ENCODE data around the gene ACP7.

ACP7 gene

DNA sequence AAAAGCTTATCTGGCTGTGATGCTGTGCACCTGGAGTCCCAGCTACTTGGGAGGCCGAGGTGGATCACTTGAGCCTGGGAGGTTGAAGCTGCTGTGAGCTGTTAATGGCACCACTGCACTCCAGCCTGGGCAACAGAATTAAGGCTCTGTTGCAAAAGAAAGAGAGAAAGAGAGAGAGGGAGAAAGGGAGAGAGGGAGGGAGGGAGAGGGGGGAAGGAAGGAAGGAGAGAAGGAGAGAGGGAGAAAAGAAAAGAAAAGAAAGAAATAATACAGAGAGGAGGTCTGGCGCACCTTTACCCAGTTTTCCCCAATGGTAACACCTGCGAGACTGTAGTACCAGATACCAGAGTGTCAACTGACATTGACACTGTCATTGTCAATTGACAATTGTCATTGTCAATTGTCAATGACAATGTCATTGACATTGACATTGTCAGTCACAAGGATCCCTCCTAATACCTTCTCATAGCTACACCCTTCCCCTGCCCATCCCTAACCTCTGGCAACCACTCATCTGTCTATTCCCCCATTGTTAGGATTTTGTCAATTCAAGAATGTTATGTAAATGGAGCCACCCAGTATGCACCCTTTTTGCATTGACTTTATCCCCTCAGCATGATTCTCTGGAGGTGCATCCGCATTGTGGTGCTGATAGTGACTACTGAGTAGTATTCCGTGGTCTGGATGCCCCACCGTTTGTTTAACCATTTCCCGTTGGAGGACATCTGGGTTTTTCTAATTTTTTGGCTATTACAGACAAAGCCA is 62.7 kb downstream of the ACP7 start:
- no peak for DNase-seq (ENCODE audit: low read depth, low spot score)

DNA sequence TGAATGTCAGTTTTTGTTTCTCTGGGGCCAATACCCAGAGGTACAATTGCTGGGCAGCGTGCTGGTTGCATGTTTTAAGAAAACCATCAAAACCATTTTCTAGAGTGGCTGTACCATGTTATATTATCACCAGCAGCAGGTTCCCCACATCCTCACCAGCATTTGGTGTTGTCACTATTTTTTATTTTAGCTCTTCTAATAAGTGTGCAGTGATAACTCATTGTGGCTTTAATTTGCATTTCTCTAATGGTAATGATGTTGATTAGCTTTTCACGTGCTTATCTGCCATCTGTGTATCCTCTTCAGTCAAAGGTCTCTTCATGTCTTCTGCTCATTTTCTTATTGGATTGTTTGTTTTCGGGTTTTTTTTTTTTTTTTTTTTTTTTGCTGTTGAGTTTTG is 63.3 kb downstream of the ACP7 start:
- DNase-seq (ENCODE audit: low read depth, low spot score), result no peak

DNA sequence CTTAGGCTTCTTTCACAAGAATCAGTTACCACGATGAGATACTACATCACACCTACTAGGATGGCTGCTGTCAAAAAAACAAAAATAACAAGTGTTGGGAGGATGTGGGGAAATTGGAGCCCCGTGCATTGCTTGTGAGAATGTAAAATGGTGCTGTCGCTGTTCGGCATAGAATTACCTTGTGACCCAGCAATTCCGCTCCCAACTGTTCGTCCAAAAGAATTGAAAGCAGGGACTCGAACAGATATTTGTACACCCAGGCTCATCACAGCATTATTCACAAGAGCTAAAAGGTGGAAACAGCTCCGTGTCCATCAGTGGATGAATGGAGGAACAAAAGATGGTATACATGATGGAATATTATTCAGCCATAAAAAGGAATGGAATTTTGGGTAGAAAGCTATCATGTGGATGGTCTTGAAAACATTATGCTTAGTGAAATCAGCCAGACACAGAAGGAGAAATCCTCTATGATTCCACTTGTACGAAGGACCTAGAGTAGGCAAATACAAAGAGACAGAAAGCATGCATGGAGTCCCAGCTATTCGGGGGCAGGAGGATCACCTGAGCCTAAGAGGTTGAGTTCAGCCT is 64.9 kb downstream of the ACP7 start:
- no peak for DNase-seq (ENCODE audit: low read depth, low spot score)

DNA sequence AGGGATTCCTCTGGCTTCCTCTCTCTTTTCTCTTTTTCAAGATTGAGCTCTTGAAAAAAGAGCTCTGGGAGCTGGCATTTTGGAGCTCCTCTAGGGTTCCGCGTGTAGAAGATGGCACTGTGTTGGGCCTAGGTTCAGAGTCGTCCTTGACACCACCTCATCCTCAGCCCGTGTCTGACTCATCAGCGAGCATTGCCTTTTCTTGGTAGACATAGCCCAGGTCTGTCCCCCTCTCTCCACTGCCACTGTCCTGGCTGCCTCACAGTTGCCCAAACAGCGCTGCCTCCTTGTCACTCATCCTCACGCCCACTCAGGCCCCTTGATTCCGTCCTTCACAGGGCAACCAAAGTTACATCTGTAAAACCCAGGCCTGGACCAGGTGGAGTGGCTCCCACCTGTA is 66.1 kb downstream of the ACP7 start:
- DNase-seq (ENCODE audit: low read depth, low spot score), result no peak

DNA sequence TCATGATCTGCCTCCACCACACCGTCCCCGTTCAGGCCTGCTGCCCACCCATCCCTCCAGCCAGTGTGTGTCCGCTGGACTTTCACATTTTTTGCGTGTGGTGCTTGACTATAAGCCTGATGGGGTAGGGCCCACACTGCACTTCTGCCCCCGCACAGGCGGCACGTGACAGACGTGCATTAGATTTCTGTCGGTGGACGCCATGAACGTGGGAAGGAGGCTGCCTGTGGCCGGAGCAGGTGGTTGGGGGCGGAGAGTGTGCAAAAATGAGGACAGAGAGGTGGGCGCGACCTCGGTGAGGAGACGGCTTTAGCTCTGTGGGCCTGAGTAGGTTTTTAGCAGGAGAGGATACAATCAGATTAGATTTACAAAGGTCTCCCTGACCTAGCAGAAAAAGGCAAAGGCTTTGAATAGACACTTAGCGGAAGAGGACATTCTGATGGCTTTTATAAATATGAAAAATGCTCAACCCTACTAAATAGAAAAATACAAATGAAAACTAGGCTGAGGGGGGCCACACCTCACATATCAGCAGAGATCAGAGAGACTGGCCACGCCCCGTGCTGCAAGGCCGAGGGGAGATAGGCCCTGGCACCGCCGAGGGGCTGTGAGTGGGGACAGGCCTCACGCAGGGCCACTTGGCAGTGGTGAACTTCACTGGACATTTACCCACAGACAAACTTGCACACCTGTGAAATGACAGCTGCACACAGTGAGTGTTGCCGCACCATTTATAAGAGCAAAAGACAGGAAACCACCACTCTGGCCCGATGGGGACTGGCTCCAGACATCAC is 66.8 kb downstream of the ACP7 start:
- DNase-seq (ENCODE audit: low read depth, low spot score), result no peak

DNA sequence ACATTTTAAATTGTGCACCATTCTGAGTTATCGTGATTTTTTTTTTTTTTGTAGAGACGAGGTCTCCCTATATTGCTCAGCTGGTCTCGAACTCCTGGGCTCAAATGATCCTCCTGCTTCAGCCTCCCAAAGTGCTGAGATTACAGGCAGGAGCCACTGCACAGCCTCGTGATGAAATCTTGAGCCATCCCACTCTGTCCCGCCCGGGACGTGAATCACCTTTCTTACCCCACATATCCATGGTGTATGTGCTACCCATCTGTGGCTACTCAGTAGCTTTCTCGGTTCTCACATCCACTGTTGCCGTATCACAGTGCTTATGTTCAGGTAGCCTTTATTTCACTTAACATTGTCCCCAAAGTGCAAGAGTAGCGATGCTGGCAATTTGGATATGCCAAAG is 67.9 kb downstream of the ACP7 start:
- DNase-seq (ENCODE audit: low read depth, low spot score), result no peak

DNA sequence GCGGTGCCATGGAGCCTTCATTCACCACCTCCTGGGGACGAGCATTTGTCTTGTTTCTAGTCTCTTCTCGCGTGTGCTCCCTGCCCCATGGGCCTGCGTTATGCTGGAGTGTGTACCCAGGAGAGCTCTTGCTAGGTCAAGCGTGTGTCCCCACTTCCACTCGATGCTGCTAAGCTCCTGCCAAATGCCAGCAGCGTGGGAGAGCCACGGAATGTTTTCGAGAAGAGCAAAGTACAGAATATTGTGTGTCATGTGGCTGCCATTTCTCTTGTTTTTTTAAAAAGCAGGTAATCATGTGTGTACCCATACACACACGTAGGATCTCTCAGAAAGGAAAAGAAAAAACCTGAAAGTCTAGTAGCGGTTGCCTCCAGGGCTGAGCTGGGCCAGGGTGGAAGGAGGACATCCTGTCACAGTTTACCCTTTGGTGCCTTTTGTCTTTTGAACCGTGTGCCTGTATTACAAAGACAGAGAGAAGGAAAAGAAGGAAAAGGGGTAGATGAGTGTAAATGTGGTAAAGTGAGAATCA is 70.0 kb downstream of the ACP7 start:
- DNase-seq (ENCODE audit: low read depth, low spot score), result no peak

DNA sequence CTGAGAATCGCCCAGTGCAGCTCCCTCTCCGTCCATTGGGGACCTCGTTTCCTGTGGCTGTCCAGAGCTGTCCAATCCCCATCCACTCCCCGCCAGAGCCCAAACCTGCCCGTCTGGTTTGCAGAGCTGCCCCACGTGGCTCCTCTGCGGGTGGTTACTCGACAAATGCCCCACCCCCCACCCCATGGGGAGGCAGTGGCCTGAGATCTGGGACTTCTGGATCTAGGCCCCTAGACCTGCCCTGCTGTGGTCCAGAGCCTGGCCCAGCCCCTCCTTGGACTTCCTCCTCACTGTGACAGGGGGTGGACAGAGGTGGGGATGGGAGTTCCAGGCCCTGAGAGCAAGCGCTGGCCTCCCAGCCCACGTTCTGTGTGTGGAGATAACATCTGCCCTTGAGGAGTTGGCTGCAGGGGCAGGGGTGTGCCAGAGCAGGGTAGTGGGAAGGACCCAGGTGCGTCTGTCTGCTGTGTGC is 70.5 kb downstream of the ACP7 start:
- no peak for DNase-seq (ENCODE audit: low read depth, low spot score)

DNA sequence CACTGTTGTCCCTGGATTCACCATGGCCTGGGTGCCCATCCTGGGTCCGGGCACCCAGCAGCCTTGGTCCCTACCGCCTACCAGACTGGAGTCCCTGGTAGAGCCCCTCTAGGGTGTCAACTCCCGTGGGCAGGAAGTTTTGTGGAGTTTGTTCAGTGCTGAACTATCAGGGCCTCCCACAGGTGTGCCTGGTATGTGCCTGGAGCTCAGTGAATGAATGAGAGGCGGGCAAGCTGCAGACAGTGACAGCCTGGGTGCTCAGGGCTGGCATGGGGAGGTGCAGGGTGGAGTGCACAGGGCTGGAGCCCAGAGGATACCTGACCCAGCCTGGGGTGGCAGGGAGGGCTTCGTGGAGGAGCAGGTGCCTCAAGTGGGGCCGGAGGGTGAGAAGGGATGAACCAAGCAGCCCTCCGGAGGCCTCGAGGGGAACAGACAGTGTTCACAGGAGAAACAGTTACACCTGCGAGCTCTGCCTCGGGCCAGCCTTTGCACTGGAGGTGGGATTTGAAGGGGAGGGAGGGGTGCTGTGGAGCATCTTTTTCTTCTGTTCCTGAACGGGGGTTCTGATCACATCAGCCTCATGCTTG is 71.0 kb downstream of the ACP7 start:
- no peak for DNase-seq (ENCODE audit: low read depth, low spot score)

DNA sequence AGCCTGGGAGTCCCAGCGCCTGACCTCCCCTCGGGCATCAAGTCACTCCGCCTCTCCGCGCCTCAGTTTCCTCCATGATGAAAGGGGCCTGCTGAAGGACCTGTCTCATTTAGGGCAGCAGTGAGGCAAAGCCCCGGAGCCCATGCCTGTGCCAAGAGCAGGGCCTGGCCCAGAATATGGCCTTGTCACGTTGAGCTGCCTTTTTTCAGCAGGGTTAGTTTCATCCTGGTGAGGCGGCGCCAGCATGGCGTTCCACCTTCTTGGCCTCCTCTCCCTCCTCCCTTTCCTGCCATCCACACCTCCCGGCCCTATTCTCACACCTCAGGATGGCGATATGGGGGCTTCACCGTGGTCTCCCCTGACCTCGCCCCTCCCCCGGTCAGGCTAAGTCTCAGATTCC is 71.6 kb downstream of the ACP7 start:
- DNase-seq (ENCODE audit: low read depth, low spot score), result no peak

DNA sequence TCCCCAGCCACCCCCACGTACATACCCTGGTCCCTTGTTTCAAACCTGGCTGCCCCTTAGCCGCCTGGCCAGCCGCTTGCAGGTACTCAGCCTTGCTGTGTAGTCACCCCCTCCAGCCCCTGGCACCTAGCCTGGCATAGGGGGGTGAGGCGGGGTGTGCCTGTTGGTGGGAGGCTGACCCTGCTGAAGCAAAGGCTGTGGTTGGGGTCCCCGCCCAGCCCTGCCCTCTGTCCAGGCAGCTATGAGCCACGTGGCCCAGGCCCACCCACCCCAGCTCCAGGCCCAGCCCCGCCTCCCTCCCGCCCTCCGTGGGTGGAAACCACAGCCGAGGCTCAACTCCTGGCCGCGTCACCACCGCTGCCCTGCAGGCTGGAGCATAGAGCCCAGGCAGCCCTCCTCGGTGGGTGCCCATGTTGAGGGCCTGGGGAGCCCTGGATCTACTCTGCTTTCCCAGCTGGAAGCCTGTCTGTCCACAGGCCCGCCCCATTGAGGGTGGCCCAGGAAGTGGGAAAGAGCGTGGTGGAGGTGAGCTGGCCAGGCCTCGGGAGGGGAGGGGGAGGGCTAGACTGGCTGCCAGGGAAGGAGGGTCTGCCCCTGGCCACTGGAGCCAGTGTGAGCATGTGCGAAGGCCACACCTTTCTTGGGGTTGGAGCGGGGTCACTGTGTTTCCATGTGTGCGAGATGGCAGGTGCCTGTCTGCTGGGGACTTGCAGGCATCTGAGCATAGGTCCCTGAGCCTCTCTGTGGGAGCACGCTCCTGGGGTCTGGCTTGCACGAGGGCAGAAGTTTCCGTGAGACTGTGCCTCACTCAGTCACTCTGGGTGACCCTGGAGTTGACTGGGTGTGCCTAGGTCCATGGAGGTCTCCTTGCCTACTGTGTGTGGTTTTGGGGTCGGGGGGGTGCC is 72.4 kb downstream of the ACP7 start:
- DNase-seq (ENCODE audit: low read depth, low spot score), result no peak

DNA sequence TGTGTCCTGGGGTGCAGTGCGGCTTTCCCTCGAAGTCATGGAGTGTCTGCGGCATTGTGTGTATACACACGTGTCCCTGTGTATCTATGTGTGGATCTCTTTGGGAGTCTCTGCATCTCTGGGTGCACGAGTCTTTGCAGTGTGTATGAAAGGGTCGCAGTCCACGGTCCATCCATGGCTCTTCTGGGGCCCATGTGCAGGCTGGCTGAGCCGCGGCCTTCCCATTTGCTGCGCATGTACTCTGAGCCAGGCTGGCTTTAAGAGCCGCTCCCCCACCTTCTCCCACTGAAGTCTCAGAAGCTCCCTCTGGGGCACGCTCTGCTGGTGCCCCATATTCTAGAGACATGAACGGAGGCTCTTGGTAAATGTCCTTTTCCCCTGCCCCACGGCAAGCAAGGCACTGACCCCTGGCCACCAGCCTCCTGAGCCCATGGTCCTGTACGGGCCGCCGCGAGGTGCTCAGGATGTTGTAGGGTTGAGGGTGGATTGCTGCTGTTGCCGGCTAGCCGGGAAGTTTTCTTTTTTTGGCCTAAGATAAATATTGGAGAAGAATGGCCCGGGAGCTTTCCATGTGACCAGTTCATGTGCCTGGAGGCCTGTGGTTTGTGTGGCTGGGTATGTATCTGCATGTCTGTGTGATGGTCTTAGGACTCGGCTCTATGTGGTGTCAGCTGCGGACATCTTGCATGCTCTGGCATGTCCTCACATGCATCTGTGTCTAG is 73.3 kb downstream of the ACP7 start:
- DNase-seq (ENCODE audit: low read depth, low spot score), result no peak

DNA sequence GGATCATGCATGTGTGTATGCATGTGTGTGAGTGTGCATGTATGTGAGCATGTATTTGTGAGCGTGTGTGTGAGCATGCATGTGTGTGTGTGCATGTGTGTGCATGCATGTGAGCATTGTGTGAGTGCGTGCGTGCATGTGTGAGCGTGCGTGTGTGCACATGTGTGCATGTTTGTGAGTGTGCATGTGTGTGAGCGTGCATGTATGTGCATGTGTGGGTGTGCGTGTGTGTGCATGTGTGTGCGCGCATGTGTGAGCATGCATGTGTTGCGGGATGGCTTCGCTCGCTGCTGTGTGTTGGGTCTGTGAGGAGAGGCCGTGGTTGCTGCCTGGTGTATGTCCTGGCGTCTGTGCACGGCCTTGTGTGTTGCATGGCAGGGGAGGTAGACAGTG is 73.8 kb downstream of the ACP7 start:
- no peak for DNase-seq (ENCODE audit: low read depth, low spot score)

DNA sequence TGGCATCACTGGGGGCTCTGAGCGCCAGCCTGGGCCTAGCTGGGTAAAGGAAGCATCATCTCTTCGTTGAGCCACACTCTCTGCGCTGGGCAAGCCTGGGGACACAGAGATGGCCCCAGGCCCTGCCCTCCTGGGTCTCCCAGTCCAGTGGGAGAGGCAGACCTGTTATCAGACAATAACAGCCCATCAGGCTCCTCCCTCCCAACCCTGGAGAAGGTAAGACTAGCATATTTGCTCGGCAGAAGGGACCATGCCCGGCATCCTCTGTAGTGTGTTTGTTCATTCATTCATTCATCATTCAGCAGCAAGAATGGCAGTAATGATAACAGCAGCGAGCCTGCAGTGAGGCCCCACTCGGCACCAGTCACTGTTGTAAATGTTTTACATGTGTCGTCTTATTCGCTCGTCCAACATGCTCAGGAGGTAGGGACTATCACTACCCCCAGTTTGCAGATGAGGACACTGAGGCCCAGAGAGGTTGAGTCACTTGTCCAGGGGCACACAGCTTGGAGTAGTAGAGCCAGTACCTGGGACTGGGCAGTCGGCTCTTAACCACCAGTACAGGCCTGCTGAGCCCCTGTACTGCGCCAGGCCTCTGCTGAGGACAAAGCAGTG is 74.6 kb downstream of the ACP7 start:
- no peak for DNase-seq (ENCODE audit: low read depth, low spot score)

DNA sequence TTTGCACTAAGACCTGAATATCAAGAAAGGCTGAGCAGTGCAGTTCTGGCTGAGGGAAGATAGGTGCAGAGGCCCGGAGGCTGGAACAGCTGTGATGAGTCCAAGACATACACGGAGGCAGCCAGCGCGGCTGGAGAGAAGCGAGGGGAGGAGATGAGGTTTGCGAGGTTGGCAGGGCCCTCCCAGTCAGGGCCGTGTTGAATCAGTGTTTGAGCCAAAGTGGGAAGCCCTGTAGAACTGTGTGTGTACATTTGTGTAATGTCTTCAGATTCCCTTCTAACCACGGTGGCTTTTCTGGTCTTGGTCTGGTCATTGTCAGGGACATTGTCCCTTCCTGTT is 76.3 kb downstream of the ACP7 start:
- DNase-seq (ENCODE audit: low read depth, low spot score), result no peak

Data from activated naive CD8-positive, alpha-beta T cell treated with anti-CD3 and anti-CD28 coated beads, Interleukin-2, amount 50 U/mL, for 16 hours (primary cell).